BJ (cell line): ENCODE results near the gene DDAH2. TPM values are rescaled to one million over a fixed set of nuclear protein-coding genes. Genes with fewer than 3 reads are reported as not detected.

Experiments used
- CTCF ChIA-PET: fragments of 350-600 bp; formaldehyde crosslinking; extraction: SDS; loops from one replicate; lab custom pipeline; 2021; ENCODE audit warnings: antibody characterized with exemption, inconsistent platforms; lab: Yijun Ruan, JAX
- POLR2A ChIA-PET: fragments of 300-600 bp; sonication (Branson Sonifier 250); formaldehyde crosslinking; extraction: SDS; loops from one replicate; lab custom pipeline; 2021; ENCODE audit warnings: antibody characterized with exemption; lab: Charles Lee
- DNase-seq: peaks from one replicate; pipeline ENCODE4 v3.0.0-alpha.2; 2011; ENCODE audit warnings: low read depth
- H3K27me3 ChIP-seq: 2 replicates; pipeline ENCODE4 v1.6.0; 2011; ENCODE audit warnings: low read length; ENCODE audit not compliant: control insufficient read depth, insufficient read depth
- H3K36me3 ChIP-seq: 2 replicates; pipeline ENCODE4 v1.5.1; 2011; ENCODE audit warnings: low read length; ENCODE audit not compliant: control insufficient read depth, insufficient read depth
- H3K4me3 ChIP-seq: 2 replicates; pipeline ENCODE4 v1.5.1; 2011; ENCODE audit warnings: low read depth, mild to moderate bottlenecking, control low read depth, low read length
- CTCF ChIP-seq: IDR thresholded peaks from 2 replicates; pipeline ENCODE4 v1.5.1; 2011; ENCODE audit warnings: low read depth, mild to moderate bottlenecking, control low read depth, inconsistent platforms, low read length, moderate library complexity; ENCODE audit not compliant: insufficient read depth
- polyA plus RNA-seq: library from polyadenylated mRNA; depleted of rRNA; stranded (reverse); fragments of >200 nt; gene quantifications from 2 replicates; pipeline ENCODE4 v1.2.3, GENCODE V29; 2011

Gene DDAH2
- polyA plus RNA-seq, 1 experiment, result 69.5 TPM

GRCh38 chr6:31707701-31708100 lies 21.4 kb downstream of the DDAH2 start:
- no peaks in the 10 kb centered on the region for H3K36me3 ChIP-seq
- ChIA-PET CTCF (no interaction called here), POLR2A (no interaction called here)
- no peaks in the 10 kb centered on the region for H3K27me3 ChIP-seq
- TF ChIP-seq CTCF, result no peak
- H3K4me3 ChIP-seq, result no peak overlapping the region
- no peak for DNase-seq

- no peak for TF ChIP-seq CTCF
- CTCF ChIA-PET, result interaction anchor here (1.2 kb wide), 1 partner anchor 66 kb away, joined by 3 read pairs; no protein-coding TSS in a partner anchor
- no peaks in the 10 kb centered on the region for H3K27me3 ChIP-seq
- H3K36me3 ChIP-seq, result no peaks in the 10 kb centered on the region
- H3K4me3 ChIP-seq, result no peak within 1 kb of the TSS
- POLR2A ChIA-PET, result no interaction called here
- no peak for DNase-seq
Measured at GRCh38 chr6:31706599-31706998, 22.5 kb downstream of the DDAH2 start, which contains the start of gene LY6G6F. Gene LY6G6F (plus strand): TSS chr6:31706866. CDS start chr6:31706907, 41 bp downstream.

- DNase-seq, result no peak
- Histone ChIP-seq H3K36me3 (no peaks in the 10 kb centered on the region), H3K27me3 (no peaks in the 10 kb centered on the region), H3K4me3 (no peak overlapping the region)
- ChIA-PET POLR2A (no interaction called here), CTCF (interaction anchor here (1.2 kb wide), 1 partner anchor 67 kb away, joined by 3 read pairs; no protein-coding TSS in a partner anchor)
- no peak for TF ChIP-seq CTCF
Measured at GRCh38 chr6:31705931-31706330, 23.2 kb downstream of the DDAH2 start.

- DNase-seq, result peak; percentile 93
- peak within 1 kb of the TSS; percentile 62 for H3K4me3 ChIP-seq
- ChIA-PET POLR2A (interaction anchor here (0.7 kb wide), 1 partner anchor 62 kb away, joined by 4 read pairs; no protein-coding TSS in a partner anchor), CTCF (interaction anchor here (0.5 to 1.9 kb wide), 6 partner anchors 8 to 186 kb away, joined by 3 to 4 read pairs (median 3); partner anchors contain the start of gene LY6G5C)
- no peaks in the 10 kb centered on the region for H3K27me3 ChIP-seq
- peak; percentile 6; the same call in 1 of the 2 replicates for TF ChIP-seq CTCF
- peaks cover 1% of the 10 kb centered on the region; the same call in 1 of the 2 replicates for H3K36me3 ChIP-seq
Measured at GRCh38 chr6:31702819-31703716, 26.0 kb downstream of the DDAH2 start, which contains the start of gene ABHD16A. Gene ABHD16A (minus strand): TSS chr6:31703324. CDS start chr6:31703281, 43 bp downstream.

GRCh38 chr6:31702405-31702818 lies 26.7 kb downstream of the DDAH2 start:
- ChIA-PET CTCF (interaction anchor here (1.1 to 1.9 kb wide), 2 partner anchors 13 to 187 kb away, joined by 3 to 4 read pairs; no protein-coding TSS in a partner anchor), POLR2A (interaction anchor here (0.7 kb wide), 1 partner anchor 62 kb away, joined by 4 read pairs; no protein-coding TSS in a partner anchor)
- Histone ChIP-seq H3K36me3 (peaks cover 1% of the 10 kb centered on the region; the same call in 1 of the 2 replicates), H3K27me3 (no peaks in the 10 kb centered on the region), H3K4me3 (peak overlapping the region; percentile 62)
- TF ChIP-seq CTCF, result no peak
- DNase-seq, result no peak
